Measurements from ENCODE around the gene SDE2.
A peak's percentile ranks its signal among the peaks of the same experiment; 100 is the strongest.
"Not testable (repeated sequence)": the region's sequence is repeated elsewhere in the genome, so short reads cannot be mapped to it uniquely, and the experiment has no call there.

Gene SDE2

DNA sequence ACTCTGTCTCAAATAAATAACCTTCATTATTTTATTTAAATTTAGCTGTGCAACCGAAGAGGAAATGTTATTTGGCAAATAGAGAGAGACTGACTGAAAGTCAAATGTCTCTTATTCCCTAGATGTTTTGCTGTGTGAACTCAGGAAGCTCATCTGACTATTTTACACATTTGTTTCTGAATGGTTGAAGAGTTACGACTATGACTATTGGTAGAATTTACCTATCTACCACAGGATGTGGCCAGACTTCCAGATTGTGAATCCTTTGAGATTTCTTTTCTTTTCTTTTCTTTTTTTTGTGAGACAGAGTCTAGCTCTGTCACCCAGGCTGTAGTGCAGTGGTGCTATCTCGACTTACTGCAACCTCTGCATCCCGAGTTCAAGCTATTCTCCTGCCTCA is 5.3 kb upstream of the SDE2 start:
- DNase-seq = no peak

DNA sequence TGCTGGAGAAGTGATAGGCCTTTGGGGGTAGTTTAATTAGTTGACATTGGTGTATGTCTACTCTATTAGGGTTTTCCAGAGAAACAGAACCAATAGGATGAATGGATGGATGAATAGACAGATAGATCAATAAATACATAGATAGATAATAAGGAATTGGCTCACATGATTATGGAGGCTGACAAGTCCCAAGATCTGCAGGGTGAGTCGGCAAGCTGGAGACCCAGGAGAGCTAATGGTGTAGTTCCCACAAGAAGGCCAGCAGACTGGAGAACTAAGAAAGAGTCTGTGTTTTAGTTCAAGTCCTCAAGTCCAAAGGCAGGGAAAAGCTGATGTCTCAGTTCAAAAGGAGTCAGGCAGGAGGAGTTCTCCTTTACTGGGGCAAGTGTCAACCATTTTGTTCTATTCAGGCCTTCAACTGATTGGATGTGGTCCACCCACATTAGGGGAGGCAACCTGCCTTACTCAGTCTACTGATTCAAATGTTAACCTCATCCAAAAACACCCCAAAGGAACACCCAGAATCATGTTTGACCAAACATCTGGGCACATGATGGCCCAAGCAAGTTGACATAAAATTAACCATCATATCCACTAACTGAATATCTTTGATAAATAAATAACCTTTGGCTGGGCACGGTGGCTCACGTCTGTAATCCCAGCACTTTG is 4.5 kb upstream of the SDE2 start:
- DNase-seq = no peak

DNA sequence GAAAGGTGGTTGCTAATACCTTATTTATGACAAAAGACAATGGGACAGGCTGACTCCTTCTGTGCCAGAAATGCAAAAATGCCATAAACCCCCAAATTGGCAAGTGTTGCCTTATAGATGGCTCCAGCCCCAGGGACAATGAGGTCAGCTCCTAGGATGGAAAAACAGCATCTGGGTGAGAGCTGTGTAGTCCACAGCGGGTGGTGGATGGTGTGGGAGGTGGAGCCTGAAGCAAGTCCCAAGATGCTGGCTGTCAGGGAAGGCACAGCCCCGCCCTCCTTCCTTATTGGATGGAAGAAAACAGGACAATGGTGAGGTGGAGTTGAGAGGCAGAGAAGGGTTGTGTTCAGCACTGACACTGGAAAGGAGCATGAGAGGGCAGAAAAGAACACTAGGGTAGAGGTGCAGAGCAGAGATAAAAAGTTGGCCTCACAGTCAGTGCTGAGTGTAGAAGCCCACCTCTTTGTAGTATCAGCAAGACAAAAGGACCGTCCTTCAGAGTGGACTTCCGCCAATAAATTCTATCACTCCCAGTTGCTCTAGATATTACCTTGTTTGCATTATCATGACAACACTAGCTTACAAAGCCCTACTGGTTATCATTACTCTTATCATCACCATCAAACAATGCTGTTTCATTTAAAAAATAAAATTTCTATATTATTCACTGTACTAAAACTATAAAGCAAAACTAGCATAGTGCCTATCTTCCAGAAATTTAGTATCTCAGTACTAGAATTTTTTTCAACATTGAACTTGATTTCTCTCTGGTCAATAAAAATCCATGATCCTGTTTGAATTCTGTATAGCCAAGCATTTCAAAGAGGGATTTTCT is 3.7 kb upstream of the SDE2 start:
- DNase-seq = peak; percentile 86 to 90

DNA sequence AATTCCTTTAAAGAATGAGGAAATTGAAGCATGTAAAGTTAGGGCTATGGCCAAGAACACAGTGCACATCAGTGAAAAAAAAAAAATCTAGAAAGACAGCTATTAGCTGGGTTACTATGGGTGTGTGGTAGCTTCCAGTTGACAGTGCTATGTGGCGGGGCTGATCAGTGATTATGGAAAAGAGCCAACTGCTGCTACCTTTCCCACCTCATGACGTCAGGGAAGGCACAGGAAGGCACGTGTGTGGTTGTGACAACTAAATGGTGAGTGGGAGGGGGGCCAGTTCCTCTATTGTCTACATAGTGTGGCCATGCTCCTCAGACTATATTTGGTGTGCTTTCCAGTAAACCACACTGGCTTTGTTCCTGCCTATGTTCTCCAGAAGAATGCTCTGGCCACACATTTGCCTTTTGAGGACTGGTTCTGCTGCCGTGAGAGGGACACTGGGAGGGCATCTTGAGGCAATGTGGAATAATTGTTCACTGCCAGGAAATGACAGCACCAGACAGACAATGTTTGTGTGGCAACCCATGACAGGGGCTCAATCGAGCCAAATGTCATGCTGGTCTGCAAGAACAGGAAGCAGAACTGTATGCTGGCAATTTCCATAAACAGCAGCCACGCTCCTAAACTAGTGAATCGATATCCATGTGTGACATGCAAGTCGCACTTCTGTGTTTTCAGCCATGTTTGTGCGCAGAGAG is 3.0 kb upstream of the SDE2 start:
- peak; percentile 92 to 96 for DNase-seq

DNA sequence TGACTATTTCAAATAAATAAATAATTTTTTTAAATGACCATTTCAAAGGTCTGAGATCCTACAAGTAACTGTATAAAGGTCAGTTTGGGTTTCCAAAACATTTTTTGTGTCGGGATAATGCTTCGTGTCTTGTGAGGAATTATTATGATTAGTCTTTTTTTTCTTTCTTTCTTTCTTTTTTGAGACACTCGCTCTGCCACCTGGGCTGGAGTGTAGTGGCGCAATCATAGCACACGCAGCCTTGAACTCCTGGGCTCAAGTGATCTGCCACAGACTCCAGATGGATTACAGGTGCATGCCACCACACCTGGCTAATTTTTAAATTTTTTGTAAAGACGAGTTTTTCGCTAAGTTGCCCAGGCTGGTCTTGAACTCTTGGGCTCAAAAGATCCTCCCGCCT is 1.9 kb upstream of the SDE2 start:
- DNase-seq = no peak

DNA sequence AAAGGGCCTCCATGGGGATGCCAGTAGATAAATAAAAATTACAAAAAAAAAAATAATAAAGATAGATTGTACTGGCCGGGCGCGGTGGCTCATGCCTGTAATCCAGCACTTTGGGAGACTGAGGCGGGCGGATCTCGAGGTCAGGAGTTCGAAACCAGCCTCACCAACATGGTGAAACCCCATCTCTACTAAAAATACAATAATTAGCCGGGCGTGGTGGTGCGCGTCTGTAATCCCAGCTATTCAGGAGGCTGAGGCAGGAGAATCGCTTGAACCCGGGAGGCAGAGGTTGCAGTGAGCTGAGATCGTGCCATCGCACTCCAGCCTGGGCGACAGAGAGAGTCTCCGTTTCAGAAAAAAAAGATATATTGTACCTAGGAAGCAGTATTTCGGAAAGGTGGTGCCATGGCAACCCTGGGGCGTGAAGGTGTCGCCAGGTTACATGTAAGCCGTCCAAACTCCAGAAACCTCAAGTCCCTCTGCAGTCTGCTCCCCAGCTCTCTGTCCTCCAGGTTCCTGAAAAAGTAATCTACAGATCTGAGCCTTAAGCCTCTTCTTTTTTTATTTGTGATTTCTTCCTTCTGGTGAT is 1.4 kb upstream of the SDE2 start:
- not testable (repeated sequence) for DNase-seq

DNA sequence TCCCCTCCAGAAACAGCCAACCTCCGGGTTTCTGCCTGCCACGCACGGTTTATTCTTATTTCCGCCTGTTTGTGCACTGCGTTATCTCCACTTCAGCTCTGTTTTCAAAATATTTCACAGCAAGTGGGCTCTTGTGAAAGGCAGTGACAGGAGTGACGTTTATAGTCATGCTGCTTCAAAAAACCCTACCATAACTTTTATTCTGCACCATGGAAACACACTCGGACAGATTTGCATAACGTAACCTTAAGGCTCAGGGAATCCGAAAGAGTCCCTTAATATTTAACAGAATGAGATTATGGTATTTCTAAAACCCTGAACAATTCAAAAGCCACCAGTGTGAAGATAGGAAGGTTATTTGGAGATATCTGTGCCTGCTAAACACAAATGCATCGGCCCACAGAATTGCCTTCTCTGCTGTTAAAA is 782 bp upstream of the SDE2 start:
- DNase-seq = no peak

DNA sequence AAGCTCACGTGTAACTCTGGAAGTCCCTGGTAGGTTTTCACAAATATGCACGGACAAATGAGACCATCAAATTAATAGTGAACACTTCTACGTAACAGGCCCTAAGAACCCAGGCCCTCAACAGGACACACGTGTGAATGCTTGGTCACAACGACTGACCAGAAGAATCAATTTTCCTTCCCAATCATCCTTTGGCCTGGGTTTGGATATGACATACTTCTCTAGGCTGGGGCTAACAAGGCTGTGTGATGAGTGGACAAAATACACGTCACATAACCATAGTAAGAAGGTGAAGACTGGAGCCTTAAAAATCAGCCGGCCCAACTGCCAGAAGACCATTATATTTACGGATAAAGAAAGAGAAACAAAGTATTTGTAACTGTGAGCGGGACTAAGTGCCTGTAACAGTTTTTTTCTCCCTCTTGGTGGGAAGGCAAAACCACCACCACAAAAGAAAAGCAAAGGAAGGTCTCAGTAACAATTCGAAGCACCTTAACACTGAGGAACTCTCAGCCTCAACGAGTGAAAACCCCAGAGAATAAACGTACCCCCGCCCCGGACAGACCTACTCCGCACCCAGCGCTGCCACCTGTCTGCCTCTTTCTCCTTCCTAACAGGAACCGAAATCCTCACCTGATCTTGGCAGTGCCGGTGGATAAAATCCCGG is 450 bp downstream of the SDE2 start:
- DNase-seq = no peak

DNA sequence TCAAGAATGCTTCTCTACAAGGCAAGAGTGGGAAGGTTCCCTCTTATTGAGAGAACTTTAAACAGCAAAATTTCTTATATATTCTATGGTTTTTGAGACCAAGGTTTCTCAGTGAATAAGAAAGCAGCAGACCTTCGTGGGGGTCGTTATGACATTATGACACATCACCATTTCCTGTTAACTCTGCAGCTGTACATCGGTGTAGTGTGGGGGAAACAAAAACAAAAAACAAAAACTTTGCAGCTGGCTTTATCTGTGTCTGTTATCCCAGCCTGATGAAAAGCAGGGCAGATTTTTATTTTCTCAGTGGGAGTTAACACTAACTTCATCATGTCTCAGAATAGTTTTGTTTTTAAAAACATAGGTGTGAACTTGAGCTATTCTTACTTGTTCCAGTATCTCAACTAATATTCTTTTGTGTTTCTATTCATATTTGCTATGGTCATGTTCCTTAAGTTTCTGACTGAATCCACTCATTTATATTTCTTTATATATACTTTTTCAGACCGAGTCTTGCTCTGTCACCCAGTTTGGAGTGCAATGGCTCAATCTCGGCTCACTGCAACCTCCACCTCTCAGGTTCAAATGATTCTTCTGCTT is 2.1 kb downstream of the SDE2 start:
- no peak for DNase-seq

DNA sequence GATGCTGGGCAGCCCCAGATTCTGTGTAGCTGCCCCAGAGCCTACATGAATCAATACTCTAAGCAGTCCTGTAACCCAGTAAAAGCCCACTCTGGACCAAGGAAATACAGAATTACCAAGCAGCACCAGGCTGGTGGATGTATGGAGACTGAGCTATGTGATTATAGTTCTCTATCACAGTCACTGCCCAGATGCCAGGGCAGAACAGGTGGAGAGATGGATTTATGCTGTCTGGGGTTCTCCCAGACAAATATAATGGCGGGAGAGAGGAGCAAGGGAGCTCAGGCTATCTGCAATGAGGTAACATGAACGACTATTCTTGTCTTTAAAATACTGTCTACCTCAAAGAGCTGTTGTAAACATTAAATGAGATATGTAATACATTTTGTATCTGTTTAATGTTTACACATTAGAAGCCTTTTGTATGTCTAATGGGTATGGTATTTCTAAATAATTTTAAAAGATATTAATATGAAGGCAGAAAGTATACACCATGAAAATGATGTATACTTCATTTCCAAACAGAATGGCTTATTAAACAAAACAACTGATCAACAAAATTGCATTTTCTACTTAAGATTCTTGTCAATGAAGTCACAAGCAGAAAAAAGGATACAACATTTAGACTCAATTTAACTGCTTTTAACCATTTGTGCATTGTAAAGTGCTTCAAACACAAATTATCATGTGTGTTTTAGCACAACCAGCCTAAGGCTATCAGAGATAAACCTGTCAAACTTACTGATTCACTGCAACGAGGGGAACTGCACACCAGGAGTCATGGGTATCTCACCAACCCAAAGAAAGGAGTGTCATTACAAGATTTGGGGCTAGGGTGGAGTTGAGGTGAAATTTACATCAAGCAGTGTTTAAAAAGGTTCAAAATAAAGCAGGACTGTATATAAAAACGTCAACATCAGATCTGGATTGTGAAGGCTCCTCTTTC is 3.0 kb downstream of the SDE2 start:
- DNase-seq = no peak

DNA sequence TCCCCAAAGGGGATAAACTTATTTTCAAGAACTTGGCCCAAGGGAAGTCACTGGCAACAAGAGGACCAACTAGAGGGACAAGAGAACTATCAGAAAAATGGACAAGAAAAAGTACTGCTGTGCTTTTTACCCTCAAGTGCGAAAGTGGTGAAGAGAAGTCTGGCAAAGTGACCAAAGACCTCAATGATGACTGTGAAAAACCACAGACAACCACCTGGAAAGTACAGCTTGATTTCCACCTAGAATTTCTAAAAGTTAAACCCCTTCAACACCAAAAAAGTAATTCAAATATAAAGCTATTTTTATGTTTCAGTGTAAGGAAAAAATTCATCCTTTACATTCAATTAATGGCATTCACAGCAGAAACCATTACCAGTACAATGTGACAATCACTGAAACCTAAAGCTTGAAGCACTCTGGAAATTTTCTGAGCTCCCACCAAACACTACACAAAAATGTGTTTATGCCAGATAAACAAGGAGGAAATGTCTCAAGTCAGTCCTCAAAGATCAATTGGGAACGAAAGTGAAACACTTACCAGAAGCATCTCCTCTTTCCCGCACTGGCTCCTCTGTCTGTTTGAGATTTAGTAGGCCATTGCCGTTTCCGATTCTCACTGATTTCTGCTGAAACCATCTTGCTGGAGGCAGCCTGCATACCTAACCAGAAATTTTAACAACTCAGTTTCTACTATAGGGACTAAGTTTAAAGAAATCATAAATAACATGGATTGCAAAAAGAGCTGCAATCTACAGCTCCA is 8.3 kb downstream of the SDE2 start:
- DNase-seq = no peak

DNA sequence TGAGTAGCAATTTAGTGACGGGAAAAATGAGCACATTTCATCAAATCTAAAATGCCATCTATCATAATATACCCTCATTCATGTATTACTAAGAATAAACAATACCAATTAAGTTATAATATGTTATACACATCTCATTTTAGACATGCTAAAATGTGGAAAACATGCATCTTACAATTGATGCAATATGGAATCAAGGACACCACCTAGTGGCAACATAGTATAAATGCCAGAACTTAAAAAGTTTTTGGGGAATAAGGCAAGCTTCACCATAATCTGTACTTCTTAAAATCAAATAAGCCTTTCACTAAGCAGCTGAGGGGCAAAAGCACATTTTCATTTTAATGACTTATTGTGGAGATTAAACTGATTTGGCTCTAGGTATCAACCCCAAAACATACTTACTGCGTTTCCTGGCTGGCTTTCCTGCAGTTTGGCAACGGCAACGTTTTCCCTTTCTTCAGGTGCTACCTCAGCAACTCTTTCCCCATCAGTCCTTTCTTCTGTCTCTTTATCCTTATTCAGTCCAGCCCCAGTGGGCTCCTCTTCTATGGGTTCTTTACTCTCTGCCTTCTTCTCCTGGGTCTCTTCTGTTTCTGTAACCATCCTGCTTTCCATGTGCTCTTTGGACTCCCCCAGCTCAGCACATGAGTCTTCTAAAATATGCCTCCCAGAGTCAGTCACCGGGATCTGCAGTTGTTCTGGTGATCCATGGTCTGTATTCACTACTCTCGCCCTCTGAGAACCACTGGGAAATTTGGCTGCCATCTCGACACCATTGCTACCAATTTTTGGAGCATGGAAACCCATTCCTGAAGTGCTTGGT is 11.4 kb downstream of the SDE2 start:
- peak; percentile 30 to 60 for DNase-seq

DNA sequence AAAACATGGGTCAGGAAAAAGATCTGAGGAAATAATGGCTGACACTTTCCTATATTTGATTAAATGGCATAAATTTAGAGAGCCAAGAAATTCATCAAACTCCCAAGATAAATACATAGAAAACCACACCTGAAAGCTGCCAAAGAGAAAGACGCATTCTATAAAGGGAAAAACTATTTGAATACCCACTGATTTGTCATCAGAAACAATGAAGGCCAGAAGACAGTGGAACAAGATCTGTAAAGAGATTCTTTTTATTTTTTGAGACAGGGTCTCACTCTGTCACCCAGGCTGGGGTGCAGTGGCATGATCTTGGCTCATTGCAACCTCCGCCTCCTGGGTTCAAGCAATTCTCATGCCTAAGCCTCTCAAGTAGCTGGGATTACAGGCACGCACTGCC is 17.4 kb downstream of the SDE2 start:
- DNase-seq = no peak

DNA sequence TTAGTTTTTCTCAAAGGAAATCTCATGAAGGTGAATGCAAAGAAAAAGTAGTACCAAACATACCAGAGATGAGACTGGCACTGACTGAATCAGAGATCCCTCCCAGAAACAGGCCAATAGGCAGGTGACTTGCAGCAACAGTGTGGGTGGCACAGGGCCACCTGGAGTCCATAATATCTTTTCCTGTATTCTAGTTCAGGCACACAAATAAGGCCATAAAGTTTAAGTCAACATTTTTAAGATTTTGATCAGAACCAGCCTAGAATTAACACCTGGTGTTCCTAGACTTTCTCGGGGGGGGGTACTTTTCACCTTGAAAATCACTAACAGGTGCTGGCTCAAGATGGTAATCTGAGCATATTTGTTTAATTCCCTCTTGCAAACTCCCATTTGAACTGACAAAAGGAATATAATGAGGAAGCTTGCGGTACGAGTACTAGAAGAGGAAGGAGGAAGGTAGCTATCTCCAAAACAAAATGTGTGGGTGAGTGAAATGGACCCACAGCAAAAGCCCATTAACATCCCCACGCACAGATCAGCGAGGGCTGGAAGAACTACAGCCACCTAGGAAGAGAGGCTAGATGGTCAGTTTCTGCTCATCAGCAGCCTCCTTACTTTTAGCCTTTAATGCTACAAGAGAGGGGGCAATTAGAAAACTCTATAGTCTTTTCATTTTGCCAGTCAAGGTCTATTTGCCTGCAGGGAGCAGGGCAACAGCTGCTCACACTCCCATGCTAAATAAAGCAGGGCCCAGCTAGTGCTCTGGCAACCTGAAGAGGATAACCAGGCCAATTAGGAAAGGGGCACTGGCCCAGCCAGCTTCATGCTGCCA is 18.9 kb downstream of the SDE2 start:
- DNase-seq = peak; percentile 21 to 72

DNA sequence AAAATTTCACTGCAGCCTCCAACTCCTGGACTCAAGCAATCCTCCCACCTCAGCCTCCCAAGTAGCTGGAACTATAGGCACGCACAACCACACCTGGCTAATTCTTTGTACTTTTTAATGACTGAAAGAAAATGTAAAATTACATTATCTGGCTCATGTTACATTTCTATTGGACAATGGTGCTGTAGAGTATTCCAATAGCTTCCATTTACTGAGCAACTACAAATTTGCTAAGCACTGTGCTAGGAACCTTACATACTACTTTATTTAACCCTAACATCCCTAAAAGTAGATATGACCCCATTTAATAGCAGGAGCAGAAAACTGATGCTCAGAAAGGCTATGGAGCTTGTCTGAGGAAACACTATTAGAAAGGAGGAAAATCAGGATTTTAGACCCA is 19.7 kb downstream of the SDE2 start:
- no peak for DNase-seq

DNA sequence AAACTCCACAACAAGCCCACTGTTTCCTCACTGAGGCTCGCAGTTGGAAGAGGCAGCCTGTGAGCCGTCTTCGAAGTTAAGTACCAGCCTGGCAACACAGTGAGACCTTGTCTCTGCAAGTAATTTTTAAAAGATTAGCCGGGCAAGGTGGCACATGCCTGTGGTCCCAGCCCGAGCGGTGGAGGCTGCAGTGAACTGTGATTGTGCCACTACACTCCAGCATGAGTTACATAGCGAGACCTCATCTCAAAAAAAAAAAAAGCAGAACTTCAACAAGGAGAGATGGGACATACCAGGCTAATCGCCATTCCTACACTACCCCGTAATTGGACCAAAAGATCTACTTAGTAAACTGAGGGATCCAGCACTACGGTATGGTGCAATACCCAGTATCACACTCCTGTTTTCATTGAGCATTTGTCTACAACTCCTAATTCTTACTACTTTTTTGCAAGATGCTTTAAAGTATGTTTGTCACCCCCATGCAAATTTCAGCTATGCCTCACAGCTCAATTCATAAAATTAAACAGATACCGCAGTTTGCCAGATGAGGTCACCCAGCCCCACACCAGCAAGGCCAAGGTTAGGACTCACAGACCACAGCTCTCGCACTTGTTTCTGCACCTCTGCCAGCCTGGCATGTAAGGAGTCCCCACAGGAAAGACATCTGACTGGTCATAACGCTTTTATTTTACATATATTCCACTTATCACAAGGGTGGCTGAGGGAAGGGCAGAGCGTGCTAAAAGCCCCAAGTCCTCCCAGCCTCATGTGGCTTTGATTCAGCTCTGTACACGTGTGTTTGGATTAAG is 21.0 kb downstream of the SDE2 start:
- no peak for DNase-seq

DNA sequence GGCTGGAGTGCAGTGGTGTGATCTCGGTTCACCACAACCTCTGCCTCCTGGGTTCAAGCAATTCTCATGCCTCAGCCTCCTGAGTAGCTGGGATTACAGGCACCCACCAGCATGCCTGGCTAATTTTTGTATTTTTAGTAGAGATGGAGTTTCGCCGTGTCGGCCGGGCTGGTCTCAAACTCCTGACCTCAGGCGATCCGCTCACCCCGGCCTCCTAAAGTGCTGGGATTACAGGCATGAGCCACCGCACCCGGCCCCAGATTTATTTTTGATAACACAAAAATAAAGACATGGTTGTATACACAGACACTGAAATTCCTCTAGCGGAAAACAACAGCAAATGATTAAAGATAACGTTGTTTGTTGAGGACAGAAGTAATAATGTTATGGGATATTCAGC is 24.0 kb downstream of the SDE2 start:
- DNase-seq = not testable (repeated sequence)

DNA sequence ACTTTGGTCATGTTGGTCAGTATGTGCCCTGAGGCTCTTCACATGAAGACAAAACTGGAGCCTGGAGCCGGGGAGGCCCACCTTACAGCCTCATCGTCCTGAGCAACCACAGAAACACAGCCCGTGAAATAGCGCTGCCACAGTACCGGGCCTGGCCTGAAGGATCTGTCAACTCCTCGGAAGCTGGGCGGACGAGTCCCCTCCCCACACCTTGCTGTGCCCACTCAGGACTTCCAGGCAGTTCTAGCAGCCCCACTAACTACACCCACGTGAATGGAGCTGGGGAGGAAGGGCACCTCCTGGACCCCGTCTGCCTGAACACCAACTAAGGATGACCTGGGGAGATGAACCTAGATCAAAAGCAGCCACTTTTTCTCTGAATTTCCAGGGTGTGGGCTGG is 24.7 kb downstream of the SDE2 start:
- DNase-seq = no peak
